Keratinocyte (primary cell): ENCODE data around the gene DIP2C. TPM values are rescaled to one million over a fixed set of nuclear protein-coding genes. Genes with fewer than 3 reads are reported as not detected.

Experiments used
- DNase-seq: peaks from one replicate; pipeline ENCODE4 v3.0.0-alpha.2; 2011; ENCODE audit warnings: low read depth, missing footprints, low spot score
- FAIRE-seq: peaks from 2 replicates; lab custom pipeline; 2011; peaks lifted over from hg19 to GRCh38; lab: Jason Lieb, UNC
- H2AFZ ChIP-seq: 2 replicates; pipeline ENCODE4 v1.6.0; 2012; ENCODE audit warnings: low read length, control low read depth, inconsistent platforms; ENCODE audit not compliant: control insufficient read depth
- H3K27ac ChIP-seq: 2 replicates; pipeline ENCODE4 v1.5.1; 2011; ENCODE audit warnings: low read length; ENCODE audit not compliant: control insufficient read depth, insufficient read depth
- H3K27me3 ChIP-seq: 3 replicates; pipeline ENCODE4 v1.6.0; 2011; ENCODE audit warnings: low read length; ENCODE audit not compliant: control insufficient read depth, insufficient read depth; ENCODE audit errors: extremely low read depth
- H3K36me3 ChIP-seq, 2 experiments: 2 replicates in 1 of 2; 3 replicates in 1 of 2; pipeline ENCODE4 v1.5.1; 2011; ENCODE audit warnings: low read length in 2 of 2, mild to moderate bottlenecking in 1 of 2; ENCODE audit not compliant: control insufficient read depth in 2 of 2, insufficient read depth in 2 of 2; ENCODE audit errors: extremely low read depth in 1 of 2
- H3K4me1 ChIP-seq: 3 replicates; pipeline ENCODE4 v1.5.1; 2011; ENCODE audit warnings: low read length; ENCODE audit not compliant: control insufficient read depth, insufficient read depth; ENCODE audit errors: extremely low read depth
- H3K4me2 ChIP-seq: 3 replicates; pipeline ENCODE4 v1.6.0; 2011; ENCODE audit warnings: low read depth, low read length; ENCODE audit not compliant: control insufficient read depth, insufficient read depth; ENCODE audit errors: extremely low read depth
- H3K4me3 ChIP-seq, 3 experiments: fragments of 200-600 bp in 1 of 3; sonication (generic) in 1 of 3; 2 replicates in 2 of 3; 3 replicates in 1 of 3; pipeline ENCODE4 v1.5.1; 2011 to 2016; ENCODE audit warnings: low read length in 3 of 3, mild to moderate bottlenecking in 3 of 3, control low read depth in 2 of 3, inconsistent platforms in 1 of 3, low read depth in 1 of 3, mixed read lengths in 1 of 3, mixed run types in 1 of 3, moderate library complexity in 1 of 3; ENCODE audit not compliant: control insufficient read depth in 2 of 3, insufficient read depth in 2 of 3; ENCODE audit errors: extremely low read depth in 1 of 3
- H3K79me2 ChIP-seq: 2 replicates; pipeline ENCODE4 v1.6.0; 2012; ENCODE audit warnings: low read length; ENCODE audit not compliant: control insufficient read depth, insufficient read depth
- H3K9ac ChIP-seq: 3 replicates; pipeline ENCODE4 v1.6.0; 2011; ENCODE audit warnings: low read length; ENCODE audit not compliant: control insufficient read depth, insufficient read depth; ENCODE audit errors: extremely low read depth
- H3K9me1 ChIP-seq: 3 replicates; pipeline ENCODE4 v1.6.0; 2011; ENCODE audit warnings: low read length; ENCODE audit not compliant: control insufficient read depth, insufficient read depth; ENCODE audit errors: extremely low read depth
- H3K9me3 ChIP-seq: 2 replicates; pipeline ENCODE4 v1.5.1; 2012; ENCODE audit warnings: low read depth, low read length; ENCODE audit not compliant: control insufficient read depth
- H4K20me1 ChIP-seq: 3 replicates; pipeline ENCODE4 v1.6.0; 2011; ENCODE audit warnings: low read length; ENCODE audit not compliant: control insufficient read depth, insufficient read depth; ENCODE audit errors: extremely low read depth
- CTCF ChIP-seq, 3 experiments: IDR thresholded peaks in 1 of 3; conservative IDR thresholded peaks in 1 of 3; optimal IDR thresholded peaks in 1 of 3; 2 replicates in 2 of 3; 3 replicates in 1 of 3; pipeline versions ENCODE3 to v1.5.1; 2011; ENCODE audit warnings: low read length in 3 of 3, mild to moderate bottlenecking in 3 of 3, moderate library complexity in 2 of 3, control low read depth in 1 of 3, inconsistent platforms in 1 of 3; ENCODE audit not compliant: insufficient read depth in 2 of 3; ENCODE audit errors: extremely low read depth in 1 of 3
- EZH2 ChIP-seq: IDR thresholded peaks from one replicate; pipeline ENCODE4 v1.6.1; 2012; ENCODE audit warnings: inconsistent platforms, mild to moderate bottlenecking, low read length, moderate library complexity
- dilution Hi-C: fragments of 300-500 bp; cut with MboI; formaldehyde crosslinking; loops from one replicate; pipeline ENCODE4 v1.7.0; 2020; ENCODE audit warnings: low sequenced_read_pairs; ENCODE audit not compliant: extremely low pct_ligation_motif_present
- polyA plus RNA-seq, 5 experiments: library from polyadenylated mRNA; depleted of rRNA in 3 of 5; stranded (reverse) in 3 of 5; stranded (forward) in 1 of 5; unstranded in 1 of 5; fragments of >200 nt; gene quantifications; 1 replicate in 1 of 5; 2 replicates in 3 of 5; 3 replicates in 1 of 5; pipeline versions ENCODE4 v1.2.1 to v1.2.3, GENCODE V29; 2011 to 2012; ENCODE audit warnings: missing spikeins in 2 of 5, low read depth in 1 of 5, low replicate concordance in 1 of 5

DIP2C gene
- polyA plus RNA-seq, 1 donor (not counting 4 experiments of a cell fraction or from before 2014, with no cell fraction given) = 1.3 TPM

- Histone ChIP-seq H3K36me3 (no peaks in the 10 kb centered on the region), H4K20me1 (no peaks in the 10 kb centered on the region), H3K9ac (no peak overlapping the region), H3K4me2 (no peak overlapping the region), H3K9me3 (no peaks in the 10 kb centered on the region), H3K79me2 (peaks cover 2% of the 10 kb centered on the region), H3K27ac (no peak overlapping the region), H2AFZ (no peak overlapping the region), H3K9me1 (no peaks in the 10 kb centered on the region), H3K4me3 (no peak overlapping the region), H3K4me1 (peaks cover 8% of the 10 kb centered on the region), H3K27me3 (no peaks in the 10 kb centered on the region)
- dilution Hi-C loops = no loop called here
- DNase-seq (no peak), FAIRE-seq (no peak)
- TF ChIP-seq EZH2 (no peak), CTCF (optimal IDR thresholded peaks at IDR 0.05 in 1 of 3, IDR thresholded peaks at IDR 0.05 in 1 of 3, conservative IDR thresholded peaks at IDR 0.05 in 1 of 3; ENCODE audit: extremely low read depth in 1 of 3, insufficient read depth in 2 of 3, low read length in 3 of 3) (no peak)
Measured at GRCh38 chr10:691216-691615, 1.7 kb upstream of the DIP2C start.

GRCh38 chr10:690372-691161 is 1.1 kb upstream of the DIP2C start:
- Histone ChIP-seq H3K27me3 (no peaks in the 10 kb centered on the region), H3K9ac (no peak overlapping the region), H3K4me1 (peaks cover 8% of the 10 kb centered on the region), H3K9me3 (no peaks in the 10 kb centered on the region), H3K9me1 (no peaks in the 10 kb centered on the region), H2AFZ (no peak overlapping the region), H3K4me3 (peak overlapping the region in 1 of 3 experiments; percentile 37), H3K4me2 (peak overlapping the region; percentile 56), H3K79me2 (peaks cover 2% of the 10 kb centered on the region), H3K36me3 (no peaks in the 10 kb centered on the region), H4K20me1 (no peaks in the 10 kb centered on the region), H3K27ac (no peak overlapping the region)
- dilution Hi-C loops = no loop called here
- TF ChIP-seq EZH2 = no peak
- TF ChIP-seq CTCF (optimal IDR thresholded peaks at IDR 0.05 in 1 of 3, IDR thresholded peaks at IDR 0.05 in 1 of 3, conservative IDR thresholded peaks at IDR 0.05 in 1 of 3; ENCODE audit: extremely low read depth in 1 of 3, insufficient read depth in 2 of 3, low read length in 3 of 3) = no peak
- DNase-seq = no peak
- FAIRE-seq = no peak
